Activated CD4-positive, alpha-beta memory T cell treated with anti-CD3 and anti-CD28 coated beads, Interleukin-2, amount 10 ng/mL, durations not matched to agents 7 days and 5 days (primary cell): Measurements from ENCODE around the gene CPAMD8. TPM values are rescaled to one million over a fixed set of nuclear protein-coding genes. Genes with fewer than 3 reads are reported as not detected.

Source experiments
- CTCF ChIA-PET: fragments of 350-600 bp; sonication (Branson Sonifier 250); formaldehyde crosslinking; loops from one replicate; lab custom pipeline; 2021; ENCODE audit warnings: antibody characterized with exemption, inconsistent platforms; lab: Charles Lee
- POLR2A ChIA-PET: fragments of 350-600 bp; sonication (Branson Sonifier 250); formaldehyde crosslinking; loops from one replicate; lab custom pipeline; 2021; ENCODE audit warnings: antibody characterized with exemption; lab: Charles Lee
- DNase-seq: peaks from one replicate; pipeline ENCODE4 v3.0.0-alpha.2; 2020
- H3K27ac Mint-ChIP-seq: one replicate; pipeline ENCODE4 v1.8.0; 2021; ENCODE audit warnings: mild to moderate bottlenecking, mixed read lengths
- H3K27me3 Mint-ChIP-seq: one replicate; pipeline ENCODE4 v1.8.0; 2021; ENCODE audit warnings: mixed read lengths
- H3K36me3 Mint-ChIP-seq: one replicate; pipeline ENCODE4 v1.8.0; 2021; ENCODE audit warnings: low read depth, mixed read lengths
- H3K4me1 Mint-ChIP-seq: one replicate; pipeline ENCODE4 v1.8.0; 2021; ENCODE audit warnings: mixed read lengths
- H3K4me3 Mint-ChIP-seq: one replicate; pipeline ENCODE4 v1.8.0; 2021; ENCODE audit warnings: mild to moderate bottlenecking, mixed read lengths
- H3K9me3 Mint-ChIP-seq: one replicate; pipeline ENCODE4 v1.8.0; 2021; ENCODE audit warnings: mixed read lengths
- total RNA-seq, 2 experiments: library from RNA; stranded (reverse); gene quantifications; one replicate each; pipeline ENCODE4 v1.2.3, GENCODE V29; 2021

Gene CPAMD8
- total RNA-seq, 2 experiments from 2014 or later, result 1.2 to 1.4 TPM

DNA sequence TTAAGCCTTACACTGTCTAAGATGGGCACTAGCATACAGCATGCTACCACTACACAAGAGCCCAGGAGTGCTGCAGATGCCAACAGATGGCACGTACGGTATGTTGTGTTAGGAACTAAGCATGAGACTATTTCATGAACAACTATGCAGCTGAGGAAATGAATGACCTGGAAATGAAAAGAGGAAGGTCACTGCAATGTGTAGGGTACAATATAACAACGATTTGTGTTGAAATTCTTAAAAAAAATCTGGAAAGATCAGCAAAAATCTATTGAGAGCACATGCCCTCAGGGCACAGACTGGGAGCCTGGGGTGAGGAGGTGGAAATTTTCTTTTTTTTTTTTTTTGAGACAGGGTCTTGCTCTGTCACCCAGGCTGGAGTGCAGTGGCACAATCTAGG lies 34.2 kb upstream of the CPAMD8 start:
- no peak for DNase-seq
- H3K4me3 Mint-ChIP-seq, result no peak overlapping the region
- H3K27ac Mint-ChIP-seq, result no peak overlapping the region
- peaks cover 56% of the 10 kb centered on the region for H3K36me3 Mint-ChIP-seq
- POLR2A ChIA-PET, result no interaction called here
- H3K27me3 Mint-ChIP-seq, result no peaks in the 10 kb centered on the region
- H3K9me3 Mint-ChIP-seq, result no peaks in the 10 kb centered on the region
- CTCF ChIA-PET, result no interaction called here
- H3K4me1 Mint-ChIP-seq, result peaks cover 23% of the 10 kb centered on the region

DNA sequence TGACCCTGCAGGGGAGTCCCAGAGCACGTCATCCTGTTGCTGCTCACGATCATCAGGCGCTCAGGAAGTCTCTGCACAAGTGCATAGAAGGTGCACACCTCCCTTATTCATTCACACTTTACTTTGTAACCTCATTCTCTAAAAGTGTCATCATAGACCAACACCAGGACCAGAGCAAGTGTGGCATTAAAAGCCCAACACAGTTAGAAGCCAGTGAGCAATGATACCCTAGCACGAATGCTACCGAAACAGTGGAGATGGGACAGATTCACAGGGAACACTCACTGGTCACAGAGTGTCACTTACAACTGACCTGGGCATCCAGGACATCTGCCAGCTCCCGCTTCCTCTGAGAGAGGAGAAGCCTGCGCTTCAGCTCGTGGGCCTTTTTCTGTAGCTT lies 31.6 kb upstream of the CPAMD8 start:
- ChIA-PET CTCF (no interaction called here), POLR2A (interaction anchor here (1.2 kb wide), 1 partner anchor 16 kb away, joined by 3 read pairs; no protein-coding TSS in a partner anchor)
- no peaks in the 10 kb centered on the region for H3K27me3 Mint-ChIP-seq
- no peak overlapping the region for H3K4me3 Mint-ChIP-seq
- peaks cover 51% of the 10 kb centered on the region for H3K36me3 Mint-ChIP-seq
- no peak for DNase-seq
- H3K27ac Mint-ChIP-seq, result no peak overlapping the region
- H3K9me3 Mint-ChIP-seq, result no peaks in the 10 kb centered on the region
- H3K4me1 Mint-ChIP-seq, result no peaks in the 10 kb centered on the region

- ChIA-PET CTCF (no interaction called here), POLR2A (interaction anchor here (0.7 kb wide), 1 partner anchor 15 kb away, joined by 3 read pairs; no protein-coding TSS in a partner anchor)
- H3K9me3 Mint-ChIP-seq, result no peaks in the 10 kb centered on the region
- H3K4me3 Mint-ChIP-seq, result no peak overlapping the region
- H3K36me3 Mint-ChIP-seq, result peaks cover 57% of the 10 kb centered on the region
- H3K4me1 Mint-ChIP-seq, result no peaks in the 10 kb centered on the region
- DNase-seq, result no peak
- no peaks in the 10 kb centered on the region for H3K27me3 Mint-ChIP-seq
- H3K27ac Mint-ChIP-seq, result no peak overlapping the region
Measured at GRCh38 chr19:17055636-17056035, 29.0 kb upstream of the CPAMD8 start.

- no peaks in the 10 kb centered on the region for H3K4me1 Mint-ChIP-seq
- H3K27ac Mint-ChIP-seq, result no peak overlapping the region
- H3K36me3 Mint-ChIP-seq, result peaks cover 57% of the 10 kb centered on the region
- ChIA-PET CTCF (interaction anchor here (0.8 kb wide), 1 partner anchor 283 kb away, joined by 3 read pairs; no protein-coding TSS in a partner anchor), POLR2A (no interaction called here)
- H3K9me3 Mint-ChIP-seq, result no peaks in the 10 kb centered on the region
- H3K27me3 Mint-ChIP-seq, result no peaks in the 10 kb centered on the region
- no peak overlapping the region for H3K4me3 Mint-ChIP-seq
- DNase-seq, result no peak
Measured at GRCh38 chr19:17054746-17055145, 28.1 kb upstream of the CPAMD8 start.

GRCh38 chr19:17052439-17052838 lies 25.8 kb upstream of the CPAMD8 start:
- H3K27ac Mint-ChIP-seq, result no peak overlapping the region
- H3K27me3 Mint-ChIP-seq, result no peaks in the 10 kb centered on the region
- CTCF ChIA-PET, result interaction anchor here (0.6 to 1.5 kb wide), 12 partner anchors 12 to 383 kb away, joined by 3 to 12 read pairs (median 3); no protein-coding TSS in a partner anchor
- H3K4me1 Mint-ChIP-seq, result no peaks in the 10 kb centered on the region
- no peak overlapping the region for H3K4me3 Mint-ChIP-seq
- POLR2A ChIA-PET, result interaction anchor here (1.2 kb wide), 1 partner anchor 24 kb away, joined by 3 read pairs; no protein-coding TSS in a partner anchor
- DNase-seq, result peak; percentile 43
- peaks cover 49% of the 10 kb centered on the region for H3K36me3 Mint-ChIP-seq
- no peaks in the 10 kb centered on the region for H3K9me3 Mint-ChIP-seq

GRCh38 chr19:17049711-17050280 lies 23.2 kb upstream of the CPAMD8 start:
- peaks cover 44% of the 10 kb centered on the region for H3K36me3 Mint-ChIP-seq
- no peaks in the 10 kb centered on the region for H3K4me1 Mint-ChIP-seq
- ChIA-PET CTCF (no interaction called here), POLR2A (no interaction called here)
- H3K4me3 Mint-ChIP-seq, result no peak overlapping the region
- H3K9me3 Mint-ChIP-seq, result no peaks in the 10 kb centered on the region
- H3K27me3 Mint-ChIP-seq, result no peaks in the 10 kb centered on the region
- H3K27ac Mint-ChIP-seq, result no peak overlapping the region
- no peak for DNase-seq

DNA sequence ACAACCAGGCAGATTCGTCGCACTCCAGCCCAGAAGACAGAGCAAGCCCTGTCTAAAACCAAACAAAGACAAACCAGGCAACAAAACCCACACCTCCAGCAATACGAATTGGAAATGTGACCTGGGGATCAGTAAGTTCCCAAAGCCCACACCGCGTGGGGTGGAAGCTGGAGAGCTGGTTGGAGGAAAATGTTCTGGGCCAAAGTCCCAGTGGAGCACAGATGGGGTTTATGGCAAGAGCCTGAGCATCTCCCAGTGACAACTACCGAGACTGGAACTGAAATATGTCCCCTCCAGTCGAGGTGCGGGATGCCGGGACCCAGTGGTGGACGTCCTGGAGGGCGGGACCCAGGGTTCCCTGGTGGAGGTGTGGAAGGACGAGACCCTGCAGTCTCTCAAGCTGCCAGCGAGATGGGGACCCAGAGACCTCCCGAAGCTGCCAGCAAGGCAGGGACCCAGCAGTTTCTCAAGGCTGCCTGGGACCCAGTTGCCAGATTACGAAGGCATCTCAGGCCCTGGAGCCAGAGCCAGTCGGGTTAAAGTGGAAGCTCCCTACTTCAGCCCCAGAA lies 22.4 kb upstream of the CPAMD8 start:
- CTCF ChIA-PET, result no interaction called here
- H3K36me3 Mint-ChIP-seq, result peaks cover 36% of the 10 kb centered on the region

GRCh38 chr19:17045907-17046502 lies 19.4 kb upstream of the CPAMD8 start:
- CTCF ChIA-PET, result no interaction called here
- no peak for DNase-seq
- Mint-ChIP-seq H3K36me3 (peaks cover 17% of the 10 kb centered on the region), H3K4me1 (no peaks in the 10 kb centered on the region), H3K27ac (no peak overlapping the region), H3K27me3 (no peaks in the 10 kb centered on the region), H3K4me3 (no peak overlapping the region), H3K9me3 (no peaks in the 10 kb centered on the region)
- POLR2A ChIA-PET, result no interaction called here

More for the DNA sequence above, 22.4 kb upstream of the CPAMD8 start:
- Mint-ChIP-seq H3K4me1 (no peaks in the 10 kb centered on the region), H3K9me3 (no peaks in the 10 kb centered on the region), H3K27ac (no peak overlapping the region), H3K27me3 (no peaks in the 10 kb centered on the region), H3K4me3 (no peak overlapping the region)
- DNase-seq, result no peak
- POLR2A ChIA-PET, result no interaction called here

- CTCF ChIA-PET, result interaction anchor here (1.0 kb wide), 1 partner anchor 104 kb away, joined by 5 read pairs; no protein-coding TSS in a partner anchor
- H3K9me3 Mint-ChIP-seq, result no peaks in the 10 kb centered on the region
- no peak overlapping the region for H3K27ac Mint-ChIP-seq
Measured at GRCh38 chr19:17043744-17044143, 17.1 kb upstream of the CPAMD8 start.

GRCh38 chr19:17041976-17042375 lies 15.4 kb upstream of the CPAMD8 start:
- Mint-ChIP-seq H3K36me3 (no peaks in the 10 kb centered on the region), H3K4me1 (no peaks in the 10 kb centered on the region), H3K9me3 (no peaks in the 10 kb centered on the region)

More at GRCh38 chr19:17043744-17044143, 17.1 kb upstream of the CPAMD8 start:
- H3K4me1 Mint-ChIP-seq, result no peaks in the 10 kb centered on the region
- H3K36me3 Mint-ChIP-seq, result peaks cover 7% of the 10 kb centered on the region
- H3K27me3 Mint-ChIP-seq, result no peaks in the 10 kb centered on the region
- POLR2A ChIA-PET, result no interaction called here
- DNase-seq, result no peak
- no peak overlapping the region for H3K4me3 Mint-ChIP-seq

DNA sequence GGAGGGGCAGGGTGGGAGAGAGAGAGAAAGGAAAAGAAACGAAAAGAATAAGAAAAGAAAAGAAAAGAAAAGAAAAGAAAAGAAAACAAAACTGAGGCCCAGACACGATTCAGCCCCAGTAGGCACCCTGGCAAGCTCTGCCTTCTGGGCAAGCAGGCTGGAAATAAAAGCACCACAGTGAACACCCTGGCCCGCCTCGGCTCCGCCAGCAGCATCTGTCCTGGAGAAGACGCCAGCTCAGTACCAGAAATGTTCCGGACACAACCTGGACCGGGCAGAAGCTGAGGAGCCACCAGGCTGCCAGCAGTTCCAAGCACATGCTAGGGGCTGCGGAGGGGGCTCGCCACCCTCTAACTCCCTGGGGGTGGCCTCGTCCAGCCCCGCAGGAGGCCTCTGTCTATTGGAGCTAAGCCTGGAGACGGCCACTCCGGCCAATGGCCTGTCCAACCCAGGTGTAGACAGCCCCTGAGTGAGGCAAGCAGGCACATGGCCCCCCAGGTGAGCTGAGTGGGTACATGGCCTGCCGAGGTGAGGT lies 11.4 kb upstream of the CPAMD8 start:
- no peak overlapping the region for H3K27ac Mint-ChIP-seq
- no peak for DNase-seq
- ChIA-PET POLR2A (no interaction called here), CTCF (no interaction called here)
- no peaks in the 10 kb centered on the region for H3K27me3 Mint-ChIP-seq
- H3K9me3 Mint-ChIP-seq, result no peaks in the 10 kb centered on the region
- H3K4me1 Mint-ChIP-seq, result no peaks in the 10 kb centered on the region
- no peaks in the 10 kb centered on the region for H3K36me3 Mint-ChIP-seq
- no peak overlapping the region for H3K4me3 Mint-ChIP-seq

More at GRCh38 chr19:17041976-17042375, 15.4 kb upstream of the CPAMD8 start:
- H3K4me3 Mint-ChIP-seq, result no peak overlapping the region
- ChIA-PET CTCF (no interaction called here), POLR2A (no interaction called here)
- no peaks in the 10 kb centered on the region for H3K27me3 Mint-ChIP-seq
- DNase-seq, result no peak
- no peak overlapping the region for H3K27ac Mint-ChIP-seq

- POLR2A ChIA-PET, result no interaction called here
- H3K4me1 Mint-ChIP-seq, result no peaks in the 10 kb centered on the region
- CTCF ChIA-PET, result no interaction called here
Measured at GRCh38 chr19:17037184-17037583, 10.6 kb upstream of the CPAMD8 start.

DNA sequence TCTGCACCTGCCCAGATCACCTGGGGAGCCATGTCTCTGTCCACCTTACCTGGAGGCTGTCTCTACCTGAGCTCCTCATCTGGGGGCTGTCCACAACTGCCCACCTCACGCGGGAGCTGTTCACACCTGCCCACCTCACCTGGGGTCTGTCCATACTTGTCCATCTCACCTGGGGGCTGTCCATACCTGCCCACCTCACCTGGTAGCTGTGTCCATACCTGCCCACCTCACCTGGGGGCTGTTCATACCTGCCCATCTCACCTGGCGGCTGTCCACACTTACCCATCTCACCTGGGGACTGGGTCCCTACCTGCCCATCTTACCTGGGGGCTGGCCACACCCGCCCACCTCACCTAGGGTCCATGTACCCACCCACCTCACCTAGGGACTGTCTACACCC lies 10.0 kb upstream of the CPAMD8 start:
- no peaks in the 10 kb centered on the region for H3K9me3 Mint-ChIP-seq
- no peaks in the 10 kb centered on the region for H3K27me3 Mint-ChIP-seq
- no peaks in the 10 kb centered on the region for H3K36me3 Mint-ChIP-seq
- no peak for DNase-seq
- ChIA-PET CTCF (no interaction called here), POLR2A (no interaction called here)
- no peak overlapping the region for H3K4me3 Mint-ChIP-seq
- H3K4me1 Mint-ChIP-seq, result no peaks in the 10 kb centered on the region
- H3K27ac Mint-ChIP-seq, result no peak overlapping the region

More at GRCh38 chr19:17037184-17037583, 10.6 kb upstream of the CPAMD8 start:
- Mint-ChIP-seq H3K27me3 (no peaks in the 10 kb centered on the region), H3K4me3 (no peak overlapping the region), H3K9me3 (no peaks in the 10 kb centered on the region), H3K27ac (no peak overlapping the region), H3K36me3 (no peaks in the 10 kb centered on the region)
- no peak for DNase-seq
